H4 (cell line): ENCODE measurements around the gene EXD3. TPM values are rescaled to one million over a fixed set of nuclear protein-coding genes. Genes with fewer than 3 reads are reported as not detected.

ENCODE experiments used
- DNase-seq: peaks from one replicate; pipeline ENCODE4 v3.0.0-alpha.2; 2015; ENCODE audit warnings: low spot score
- total RNA-seq: library from RNA; depleted of rRNA; stranded (reverse); fragments of >200 nt; shearing (Covaris generic); gene quantifications from 2 replicates; pipeline ENCODE4 v1.2.3, GENCODE V29; 2014

EXD3 gene
- total RNA-seq, 1 experiment from 2014 or later: 2.8 TPM

- no peak for DNase-seq
Measured at GRCh38 chr9:137365552-137366444, 57.2 kb downstream of the EXD3 start.

GRCh38 chr9:137365056-137365455, 57.9 kb downstream of the EXD3 start:
- DNase-seq: no peak

GRCh38 chr9:137359850-137360249, 63.1 kb downstream of the EXD3 start:
- no peak for DNase-seq

GRCh38 chr9:137358126-137358525, 64.8 kb downstream of the EXD3 start:
- DNase-seq: no peak

GRCh38 chr9:137357166-137357565, 65.8 kb downstream of the EXD3 start:
- DNase-seq: no peak

GRCh38 chr9:137355761-137356365, 67.1 kb downstream of the EXD3 start:
- no peak for DNase-seq

- DNase-seq: no peak
Measured at GRCh38 chr9:137354845-137355760, 67.9 kb downstream of the EXD3 start.

- no peak for DNase-seq
Measured at GRCh38 chr9:137354153-137354844, 68.7 kb downstream of the EXD3 start.

- no peak for DNase-seq
Measured at GRCh38 chr9:137353223-137354152, 69.5 kb downstream of the EXD3 start.

- no peak for DNase-seq
Measured at GRCh38 chr9:137352511-137353222, 70.3 kb downstream of the EXD3 start.

GRCh38 chr9:137351781-137352501, 71.0 kb downstream of the EXD3 start:
- DNase-seq: no peak

- no peak for DNase-seq
Measured at GRCh38 chr9:137350696-137351584, 72.0 kb downstream of the EXD3 start.

GRCh38 chr9:137349471-137350033, 73.4 kb downstream of the EXD3 start:
- DNase-seq: no peak

- no peak for DNase-seq
Measured at GRCh38 chr9:137348769-137349470, 74.0 kb downstream of the EXD3 start.

GRCh38 chr9:137347928-137348327, 75.0 kb downstream of the EXD3 start:
- DNase-seq: no peak

GRCh38 chr9:137342482-137342881, 80.5 kb downstream of the EXD3 start:
- DNase-seq: no peak

- no peak for DNase-seq
Measured at GRCh38 chr9:137341227-137341626, 81.7 kb downstream of the EXD3 start.
